OCI-LY7 (cell line): Measurements from ENCODE around the gene RXRA.

Experiments
- CTCF ChIP-seq: fragments of 200-600 bp; sonication (generic); conservative IDR thresholded peaks from 2 replicates; pipeline ENCODE4 v1.5.1; 2014; ENCODE audit warnings: mild to moderate bottlenecking, antibody characterized with exemption, low read length, moderate library complexity, mixed read lengths
- EZH2phosphoT487 ChIP-seq: fragments of 200-600 bp; sonication (generic); IDR thresholded peaks from 2 replicates; pipeline ENCODE4 v1.6.1; 2018; ENCODE audit warnings: low read depth, borderline replicate concordance, mild to moderate bottlenecking, mixed run types, antibody characterized with exemption, low read length, moderate library complexity, mixed read lengths

- no peak for TF ChIP-seq EZH2phosphoT487
- TF ChIP-seq CTCF: no peak
Observed at GRCh38 chr9:134296301-134297082, 29.8 kb upstream of the RXRA start.
